Heart right ventricle (tissue), 16 donors: Measurements from ENCODE around the gene NTN3. TPM values are rescaled to one million over a fixed set of nuclear protein-coding genes. Genes with fewer than 3 reads are reported as not detected.

Experiments used
- ATAC-seq, 8 donors: fragments of 200-7000 bp; cut with Tn5 transposase; one replicate each; pipeline ENCODE4 v1.9.1; 2020; ENCODE audit warnings: mild to moderate bottlenecking in 8 of 8, moderate library complexity in 8 of 8, moderate number of reproducible peaks in 1 of 8
- DNase-seq, 2 donors: peaks; one replicate each; pipeline ENCODE4 v3.0.0-alpha.2; 2020
- H3K27ac ChIP-seq, 10 donors: fragments of 200-600 bp; sonication (generic) in 2 of 10; one replicate each; pipeline versions ENCODE4 v1.5.0 to v1.8.0; 2020 to 2022; ENCODE audit warnings: mild to moderate bottlenecking in 3 of 10
- H3K27me3 ChIP-seq, 7 donors: fragments of 200-600 bp; one replicate each; pipeline ENCODE4 v1.8.0; 2021 to 2022; ENCODE audit warnings: mild to moderate bottlenecking in 2 of 7
- H3K36me3 ChIP-seq, 9 donors: fragments of 200-600 bp; sonication (generic) in 1 of 9; one replicate each; pipeline versions ENCODE4 v1.5.0 to v1.8.0; 2020 to 2022; ENCODE audit warnings: mild to moderate bottlenecking in 2 of 9
- H3K4me1 ChIP-seq, 9 donors: fragments of 200-600 bp; sonication (generic) in 1 of 9; one replicate each; pipeline versions ENCODE4 v1.5.0 to v1.8.0; 2020 to 2022; ENCODE audit warnings: mild to moderate bottlenecking in 4 of 9
- H3K4me3 ChIP-seq, 10 donors: fragments of 200-600 bp; sonication (generic) in 2 of 10; one replicate each; pipeline versions ENCODE4 v1.5.0 to v1.8.0; 2020 to 2022; ENCODE audit warnings: mild to moderate bottlenecking in 7 of 10, moderate library complexity in 2 of 10
- H3K9me3 ChIP-seq, 11 donors: fragments of 200-600 bp in 10 of 11; sonication (generic) in 2 of 11; one replicate each; pipeline versions ENCODE4 v1.5.0 to v1.8.0; 2013 to 2022; ENCODE audit warnings: mild to moderate bottlenecking in 2 of 11, control low read depth in 1 of 11, moderate library complexity in 1 of 11
- WGBS, 2 donors: extraction: QIAGEN DNeasy Blood & Tissue Kit; methylation state at CpG; one replicate each; pipeline ENCODE4 v1.1.7; 2013; ENCODE audit warnings: inconsistent platforms in 1 of 2; 5-methylcytosine and 5-hydroxymethylcytosine counted together
- intact Hi-C, 10 donors: fragments of 100-400 bp; cut with DNase I; formaldehyde crosslinking; loops; one replicate each; pipeline versions ENCODE4 v1.11.1 to v1.14.2; 2022
- polyA plus RNA-seq, 2 donors: library from polyadenylated mRNA; stranded (reverse); fragments of 200-250 nt; gene quantifications; one replicate each; pipeline ENCODE4 v1.2.3, GENCODE V29; 2013
- total RNA-seq, 10 donors: library from RNA; stranded (reverse); fragmentation: NEBNext Ultra II Directional in 3 of 10; extraction: Animal tissue kit (Norgen Biotek cat#: 25700) in 3 of 10; gene quantifications; one replicate each; pipeline versions ENCODE4 v1.2.1 to v1.2.4, GENCODE V29; 2021 to 2023
- TF ChIP-seq, protein P1 (sequence below), 9 donors: fragments of 200-600 bp; sonication (generic) in 2 of 9; IDR thresholded peaks; one replicate each; pipeline versions ENCODE4 v1.5.0 to v1.8.0; 2021 to 2022; ENCODE audit warnings: antibody characterized with exemption in 9 of 9, mild to moderate bottlenecking in 5 of 9, moderate library complexity in 1 of 9
- donor health status: Arrhythmogenic right ventricular cardiomyopathy.
- donor health status: ischemic (EF 13 %, LVEDD 7.1; RV severe dilation, severe dysfunction).
- donor health status: healthy with polysubstance abuse.
- donor health status: DM: no; HTN: yes; CAD: no.
- donor health status: DM: no; HTN: no; CAD: no.
- donor health status: ischemic (EF 25% LVEDD 6.9; RV normal size, moderate dysfunction).
- donor health status: ischemic (EF 25% LVEDD 5.7; RV mildly dilated, moderate dysfunction).
- donor health status: healthy.
- donor health status: DM: yes; HTN: yes; CAD: no.
- donor health status: Ischemic cardiomyopathy.
- donor health status: ischemic (EF 35%, LVEDD 5.7; RV mildly dilated, moderate dysfunction).
- donor health status: nonischemic (EF 11% LVEDD 7.7; RV severe dilation, severe dysfunction).
- donor health status: DM: yes; HTN: yes; CAD: no.
- donor health status: PGD.
- donor health status: ischemic (EF 29% LVEDD 5.4; RV normal size, mild dysfunction).
- donor health status: nonischemic (EF 23%, LVEDD 6.1; RV moderate dilation, normal function).

The NTN3 gene
- total and polyA plus RNA-seq, 12 donors = 0.12 to 0.18 (median 0.17) TPM; not detected in 9

DNA sequence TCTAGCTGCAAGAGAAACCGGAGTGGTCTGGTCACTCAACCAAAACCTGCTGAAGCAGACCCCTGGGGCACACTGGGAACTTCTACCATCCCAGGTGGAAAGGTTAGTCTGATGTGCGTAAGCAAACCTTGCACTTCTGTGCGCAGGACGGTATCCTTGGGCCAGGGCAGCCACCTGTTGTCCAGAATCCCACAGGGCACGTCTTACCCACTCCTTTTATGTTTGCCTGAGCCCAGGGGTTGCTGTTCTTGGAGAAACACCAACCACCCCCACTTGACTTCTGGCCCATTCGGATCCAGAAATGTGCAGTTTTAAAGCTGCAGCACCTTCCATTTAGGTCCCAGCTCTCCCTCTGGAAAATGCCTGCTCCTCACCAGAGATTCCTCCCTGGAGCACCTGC lies 22.5 kb downstream of the NTN3 start:
- ATAC-seq (no peak), DNase-seq (no peak)
- TF ChIP-seq, protein P1, sequence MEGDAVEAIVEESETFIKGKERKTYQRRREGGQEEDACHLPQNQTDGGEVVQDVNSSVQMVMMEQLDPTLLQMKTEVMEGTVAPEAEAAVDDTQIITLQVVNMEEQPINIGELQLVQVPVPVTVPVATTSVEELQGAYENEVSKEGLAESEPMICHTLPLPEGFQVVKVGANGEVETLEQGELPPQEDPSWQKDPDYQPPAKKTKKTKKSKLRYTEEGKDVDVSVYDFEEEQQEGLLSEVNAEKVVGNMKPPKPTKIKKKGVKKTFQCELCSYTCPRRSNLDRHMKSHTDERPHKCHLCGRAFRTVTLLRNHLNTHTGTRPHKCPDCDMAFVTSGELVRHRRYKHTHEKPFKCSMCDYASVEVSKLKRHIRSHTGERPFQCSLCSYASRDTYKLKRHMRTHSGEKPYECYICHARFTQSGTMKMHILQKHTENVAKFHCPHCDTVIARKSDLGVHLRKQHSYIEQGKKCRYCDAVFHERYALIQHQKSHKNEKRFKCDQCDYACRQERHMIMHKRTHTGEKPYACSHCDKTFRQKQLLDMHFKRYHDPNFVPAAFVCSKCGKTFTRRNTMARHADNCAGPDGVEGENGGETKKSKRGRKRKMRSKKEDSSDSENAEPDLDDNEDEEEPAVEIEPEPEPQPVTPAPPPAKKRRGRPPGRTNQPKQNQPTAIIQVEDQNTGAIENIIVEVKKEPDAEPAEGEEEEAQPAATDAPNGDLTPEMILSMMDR (IDR thresholded peaks at IDR 0.05) = no peak
- no peak overlapping the region for H3K4me3 ChIP-seq
- H3K27me3 ChIP-seq = no peaks in the 10 kb centered on the region
- peaks cover 17 to 21% (median 20%) of the 10 kb centered on the region in 9 donors for H3K4me1 ChIP-seq
- no peak overlapping the region for H3K27ac ChIP-seq
- intact Hi-C loops = no loop called here
- 95 to 96% methylated on average over 6 of the region's 6 CpGs for WGBS, 2 donors
- no peaks in the 10 kb centered on the region for H3K9me3 ChIP-seq
- H3K36me3 ChIP-seq = peaks cover 0 to 24% (median 0%) of the 10 kb centered on the region in 9 donors

DNA sequence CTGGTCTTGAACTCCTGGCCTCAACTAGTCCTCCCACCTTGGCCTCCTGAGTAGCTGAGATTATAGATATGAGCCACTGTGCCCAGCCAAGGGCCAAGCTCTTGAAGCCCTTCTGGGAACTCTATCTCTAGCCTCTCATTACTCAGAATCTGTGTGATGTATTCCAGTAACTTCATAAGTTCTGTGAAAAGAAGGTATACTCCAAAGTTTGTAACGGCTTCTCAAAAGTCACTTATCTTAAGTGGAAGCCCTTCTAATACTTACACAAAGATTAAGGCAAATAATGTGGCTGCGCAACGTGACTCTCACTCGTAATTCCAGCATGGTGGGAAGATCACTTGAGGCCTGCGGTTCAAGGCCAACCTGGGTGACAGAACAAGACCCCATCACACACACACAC lies 23.5 kb downstream of the NTN3 start:
- TF ChIP-seq, protein P1 (IDR thresholded peaks at IDR 0.05) = no peak
- DNase-seq (no peak), ATAC-seq (no peak)
- no peak overlapping the region for H3K27ac ChIP-seq
- no peak overlapping the region for H3K4me3 ChIP-seq
- H3K36me3 ChIP-seq = peaks cover 0 to 30% (median 0%) of the 10 kb centered on the region in 9 donors
- H3K27me3 ChIP-seq = no peaks in the 10 kb centered on the region
- intact Hi-C loops = loop anchor here in 5 of 10 donors (5.0 kb wide), 2 partner anchors 67 to 152 kb away; partner anchors contain the start of genes CCNF (in 4 of the 5) and ABCA3 (in 2 of the 5)
- no peaks in the 10 kb centered on the region for H3K9me3 ChIP-seq
- H3K4me1 ChIP-seq = peaks cover 21 to 31% (median 28%) of the 10 kb centered on the region in 9 donors
- 70 to 84% methylated on average over 5 of the region's 5 CpGs for WGBS, 2 donors

DNA sequence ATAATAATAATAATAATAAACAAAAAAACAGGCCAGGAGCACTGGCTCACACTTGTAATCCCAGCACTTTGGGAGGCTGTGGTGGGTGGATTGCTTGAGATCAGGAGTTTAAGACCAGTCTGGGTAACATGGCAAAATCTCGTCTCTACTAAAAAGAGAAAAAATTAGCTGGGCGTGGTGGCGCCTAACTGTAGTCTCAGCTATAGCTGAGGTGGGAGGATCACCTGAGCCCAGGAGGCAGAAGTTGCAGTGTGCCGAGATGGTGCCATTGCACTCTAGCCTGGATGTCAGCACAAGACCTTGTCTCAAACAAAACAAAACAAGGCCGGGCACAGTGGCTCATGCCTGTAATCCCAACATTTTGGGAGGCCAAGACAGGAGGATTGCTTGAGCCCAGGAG lies 23.9 kb downstream of the NTN3 start:
- H3K4me1 ChIP-seq = peaks cover 21 to 32% (median 29%) of the 10 kb centered on the region in 9 donors
- no peaks in the 10 kb centered on the region for H3K27me3 ChIP-seq
- peaks cover 0 to 31% (median 0%) of the 10 kb centered on the region in 9 donors for H3K36me3 ChIP-seq
- intact Hi-C loops = loop anchor here in 5 of 10 donors (5.0 kb wide), 2 partner anchors 68 to 153 kb away; partner anchors contain the start of genes CCNF (in 4 of the 5) and ABCA3 (in 2 of the 5)
- 98 to 99% methylated on average over 5 of the region's 5 CpGs for WGBS, 2 donors
- no peaks in the 10 kb centered on the region for H3K9me3 ChIP-seq
- no peak overlapping the region for H3K27ac ChIP-seq
- DNase-seq = no peak
- no peak overlapping the region for H3K4me3 ChIP-seq
- TF ChIP-seq, protein P1 (IDR thresholded peaks at IDR 0.05) = no peak
- no peak for ATAC-seq

DNA sequence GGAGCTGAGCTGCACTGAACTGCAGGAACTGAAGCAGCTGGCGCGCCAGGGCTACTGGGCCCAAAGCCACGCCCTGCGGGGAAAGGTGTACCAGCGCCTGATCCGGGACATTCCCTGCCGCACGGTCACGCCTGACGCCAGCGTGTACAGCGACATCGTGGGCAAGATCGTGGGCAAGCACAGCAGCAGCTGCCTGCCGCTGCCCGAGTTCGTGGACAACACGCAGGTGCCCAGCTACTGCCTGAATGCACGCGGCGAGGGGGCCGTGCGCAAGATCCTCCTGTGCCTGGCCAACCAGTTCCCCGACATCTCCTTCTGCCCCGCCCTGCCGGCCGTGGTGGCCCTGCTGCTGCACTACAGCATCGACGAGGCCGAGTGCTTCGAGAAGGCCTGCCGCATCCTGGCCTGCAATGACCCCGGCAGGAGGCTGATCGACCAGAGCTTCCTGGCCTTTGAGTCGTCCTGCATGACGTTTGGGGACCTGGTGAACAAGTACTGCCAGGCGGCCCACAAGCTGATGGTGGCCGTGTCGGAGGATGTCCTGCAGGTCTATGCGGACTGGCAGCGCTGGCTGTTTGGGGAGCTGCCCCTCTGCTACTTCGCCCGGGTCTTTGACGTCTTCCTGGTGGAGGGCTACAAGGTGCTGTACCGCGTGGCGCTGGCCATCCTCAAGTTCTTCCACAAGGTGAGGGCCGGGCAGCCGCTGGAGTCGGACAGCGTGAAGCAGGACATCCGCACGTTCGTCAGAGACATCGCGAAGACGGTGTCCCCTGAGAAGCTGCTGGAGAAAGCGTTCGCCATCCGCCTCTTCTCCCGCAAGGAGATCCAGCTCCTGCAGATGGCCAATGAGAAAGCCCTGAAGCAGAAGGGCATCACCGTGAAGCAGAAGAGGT lies 25.4 kb downstream of the NTN3 start:
- intact Hi-C loops = loop anchor here in 6 of 10 donors (2.0 to 5.0 kb wide), 3 partner anchors 22 to 154 kb away; partner anchors contain the start of genes CCNF (in 4 of the 6), ABCA3 (in 2 of the 6) and TBC1D24 (in 1 of the 6)
- Histone ChIP-seq H3K36me3 (peaks cover 0 to 27% (median 0%) of the 10 kb centered on the region in 9 donors), H3K27me3 (no peaks in the 10 kb centered on the region), H3K4me1 (peaks cover 22 to 41% (median 35%) of the 10 kb centered on the region in 9 donors), H3K4me3 (no peak overlapping the region), H3K27ac (peak overlapping the region in 6 of 10 donors; percentile 34 to 75 (median 63)), H3K9me3 (no peaks in the 10 kb centered on the region)
- TF ChIP-seq, protein P1 (IDR thresholded peaks at IDR 0.05) = no peak
- DNase-seq (no peak), ATAC-seq (no peak)
- 92 to 95% methylated on average over 62 of the region's 62 CpGs for WGBS, 2 donors
